Upper lobe of right lung (tissue), 1 donor: ENCODE data around the gene CACHD1. TPM values are rescaled to one million over a fixed set of nuclear protein-coding genes. Genes with fewer than 3 reads are reported as not detected.

ENCODE experiments used
- ATAC-seq: fragments of 200-7000 bp; cut with Tn5 transposase; one replicate; pipeline ENCODE4 v1.9.1; 2020; ENCODE audit warnings: mild to moderate bottlenecking, moderate library complexity
- DNase-seq: peaks from one replicate; pipeline ENCODE4 v3.0.0-alpha.2; 2020
- H3K27ac ChIP-seq: fragments of 200-600 bp; one replicate; pipeline ENCODE4 v1.8.0; 2022
- H3K27me3 ChIP-seq: fragments of 200-600 bp; one replicate; pipeline ENCODE4 v1.8.0; 2022; ENCODE audit warnings: mild to moderate bottlenecking
- H3K36me3 ChIP-seq: fragments of 200-600 bp; one replicate; pipeline ENCODE4 v1.8.0; 2022
- H3K4me1 ChIP-seq: fragments of 200-600 bp; one replicate; pipeline ENCODE4 v1.8.0; 2022
- H3K4me3 ChIP-seq: fragments of 200-600 bp; one replicate; pipeline ENCODE4 v1.8.0; 2022; ENCODE audit warnings: mild to moderate bottlenecking
- H3K9me3 ChIP-seq: fragments of 200-600 bp; one replicate; pipeline ENCODE4 v1.8.0; 2022
- CTCF ChIP-seq: fragments of 200-600 bp; IDR thresholded peaks from one replicate; pipeline ENCODE4 v1.8.0; 2022; ENCODE audit warnings: antibody characterized with exemption
- intact Hi-C: fragments of 100-400 bp; cut with DNase I; formaldehyde crosslinking; loops from one replicate; pipeline ENCODE4 v1.11.0; 2022
- total RNA-seq: library from RNA; stranded (reverse); fragmentation: NEBNext Ultra II Directional; extraction: Animal tissue kit (Norgen Biotek cat#: 25700); gene quantifications from one replicate; pipeline ENCODE4 v1.2.1, GENCODE V29; 2021
- donor health status: DM: no; HTN: yes; CAD: no; lungs with severe emphysema.

The CACHD1 gene
- total RNA-seq, 1 donor from 2014 or later = 31.8 TPM

GRCh38 chr1:64553285-64553684 is 83.4 kb downstream of the CACHD1 start:
- Histone ChIP-seq H3K27ac (no peak overlapping the region), H3K9me3 (no peaks in the 10 kb centered on the region), H3K27me3 (no peaks in the 10 kb centered on the region), H3K4me1 (peaks cover 7% of the 10 kb centered on the region), H3K4me3 (no peak overlapping the region), H3K36me3 (no peaks in the 10 kb centered on the region)
- DNase-seq (no peak), ATAC-seq (no peak)
- peak; percentile 9 for TF ChIP-seq CTCF
- intact Hi-C loops = no loop called here

GRCh38 chr1:64555947-64556346 is 86.0 kb downstream of the CACHD1 start:
- H3K27ac ChIP-seq = no peak overlapping the region
- H3K4me1 ChIP-seq = no peaks in the 10 kb centered on the region
- H3K9me3 ChIP-seq = no peaks in the 10 kb centered on the region
- DNase-seq (no peak), ATAC-seq (no peak)
- H3K27me3 ChIP-seq = no peaks in the 10 kb centered on the region
- H3K4me3 ChIP-seq = no peak overlapping the region
- no peak for TF ChIP-seq CTCF
- H3K36me3 ChIP-seq = peaks cover 6% of the 10 kb centered on the region
- intact Hi-C loops = no loop called here

GRCh38 chr1:64561993-64562392 is 92.1 kb downstream of the CACHD1 start:
- Histone ChIP-seq H3K4me3 (no peak overlapping the region), H3K36me3 (peaks cover 6% of the 10 kb centered on the region), H3K9me3 (no peaks in the 10 kb centered on the region), H3K27me3 (no peaks in the 10 kb centered on the region), H3K4me1 (peaks cover 3% of the 10 kb centered on the region), H3K27ac (no peak overlapping the region)
- DNase-seq = no peak
- TF ChIP-seq CTCF = no peak
- ATAC-seq = no peak
- intact Hi-C loops = no loop called here

GRCh38 chr1:64563958-64564565 is 94.1 kb downstream of the CACHD1 start:
- TF ChIP-seq CTCF = no peak
- Histone ChIP-seq H3K27me3 (no peaks in the 10 kb centered on the region), H3K27ac (no peak overlapping the region), H3K4me1 (peaks cover 8% of the 10 kb centered on the region), H3K9me3 (no peaks in the 10 kb centered on the region), H3K4me3 (no peak overlapping the region), H3K36me3 (no peaks in the 10 kb centered on the region)
- no peak for ATAC-seq
- intact Hi-C loops = no loop called here
- DNase-seq = no peak

- H3K36me3 ChIP-seq = no peaks in the 10 kb centered on the region
- no peak overlapping the region for H3K4me3 ChIP-seq
- no peaks in the 10 kb centered on the region for H3K9me3 ChIP-seq
- peaks cover 8% of the 10 kb centered on the region for H3K4me1 ChIP-seq
- TF ChIP-seq CTCF = no peak
- ATAC-seq = no peak
- no peaks in the 10 kb centered on the region for H3K27me3 ChIP-seq
- DNase-seq = no peak
- H3K27ac ChIP-seq = no peak overlapping the region
- intact Hi-C loops = no loop called here
Measured at GRCh38 chr1:64564891-64565290, 95.0 kb downstream of the CACHD1 start.
